GM23338 (cell line): ENCODE measurements around the gene ENDOU. TPM values are rescaled to one million over a fixed set of nuclear protein-coding genes. Genes with fewer than 3 reads are reported as not detected.

Experiments
- ATAC-seq: fragments of 200-7000 bp; cut with Tn5 transposase; 3 replicates; pipeline ENCODE4 v1.9.1; 2020
- DNase-seq: peaks from one replicate; pipeline ENCODE4 v3.0.0-alpha.2; 2015; ENCODE audit warnings: low spot score
- H2AFZ ChIP-seq: fragments of 200-600 bp; sonication (generic); 2 replicates; pipeline ENCODE4 v1.8.0; 2016; ENCODE audit warnings: antibody characterized with exemption, mild to moderate bottlenecking, moderate library complexity
- H3F3A ChIP-seq: fragments of 200-600 bp; sonication (generic); replicated peaks from 2 replicates; pipeline ENCODE4 v1.8.0; 2017; ENCODE audit warnings: antibody characterized with exemption, mixed run types, low read depth
- H3K27ac ChIP-seq: fragments of 200-600 bp; sonication (generic); 2 replicates; pipeline ENCODE4 v1.6.1; 2016; ENCODE audit warnings: low read depth
- H3K27me3 ChIP-seq: fragments of 200-600 bp; sonication (generic); 2 replicates; pipeline ENCODE4 v1.8.0; 2016; ENCODE audit warnings: mild to moderate bottlenecking, mixed run types, moderate library complexity; ENCODE audit not compliant: insufficient read depth
- H3K36me3 ChIP-seq: fragments of 200-600 bp; sonication (generic); 2 replicates; pipeline ENCODE4 v1.8.0; 2016; ENCODE audit warnings: mild to moderate bottlenecking; ENCODE audit not compliant: insufficient read depth
- H3K4me1 ChIP-seq: fragments of 200-600 bp; sonication (generic); 2 replicates; pipeline ENCODE4 v1.8.0; 2016; ENCODE audit warnings: mild to moderate bottlenecking, moderate library complexity; ENCODE audit not compliant: insufficient read depth
- H3K4me2 ChIP-seq: fragments of 200-600 bp; sonication (generic); 2 replicates; pipeline ENCODE4 v1.7.1; 2017; ENCODE audit warnings: mixed run types
- H3K4me3 ChIP-seq: fragments of 200-600 bp; sonication (generic); 2 replicates; pipeline ENCODE4 v1.6.1; 2016; ENCODE audit warnings: mixed run types
- H3K79me2 ChIP-seq: fragments of 200-600 bp; sonication (generic); replicated peaks from 2 replicates; pipeline ENCODE4 v1.8.0; 2017; ENCODE audit warnings: mild to moderate bottlenecking; ENCODE audit not compliant: insufficient read depth
- H3K9me2 ChIP-seq: fragments of 200-600 bp; sonication (generic); 2 replicates; pipeline ENCODE4 v1.8.0; 2017; ENCODE audit not compliant: insufficient read depth
- H4K20me1 ChIP-seq: fragments of 200-600 bp; sonication (generic); replicated peaks from 2 replicates; pipeline ENCODE4 v1.8.0; 2017; ENCODE audit warnings: mild to moderate bottlenecking; ENCODE audit not compliant: insufficient read depth
- H3K27ac Mint-ChIP-seq: 2 replicates; pipeline ENCODE4 v1.8.0; 2020; ENCODE audit warnings: inconsistent platforms, mild to moderate bottlenecking, moderate library complexity, mixed read lengths
- H3K27me3 Mint-ChIP-seq: 3 replicates; pipeline ENCODE4 v1.8.0; 2022; ENCODE audit warnings: low read depth, mild to moderate bottlenecking, moderate library complexity, mixed read lengths, inconsistent platforms; ENCODE audit not compliant: insufficient read depth, poor library complexity
- H3K36me3 Mint-ChIP-seq: 3 replicates; pipeline ENCODE4 v1.8.0; 2021; ENCODE audit warnings: low read depth, mild to moderate bottlenecking, inconsistent platforms, moderate library complexity, mixed read lengths
- H3K4me1 Mint-ChIP-seq: 3 replicates; pipeline ENCODE4 v1.8.0; 2020; ENCODE audit warnings: mild to moderate bottlenecking, inconsistent platforms, mixed read lengths
- H3K4me3 Mint-ChIP-seq: 3 replicates; pipeline ENCODE4 v1.8.0; 2021; ENCODE audit warnings: moderate library complexity, mild to moderate bottlenecking, inconsistent platforms, mixed read lengths
- H3K9me3 Mint-ChIP-seq: 3 replicates; pipeline ENCODE4 v1.8.0; 2020; ENCODE audit warnings: moderate library complexity, mild to moderate bottlenecking, inconsistent platforms, mixed read lengths
- CREB1 ChIP-seq: fragments of 250-450 bp; sonication (Bioruptor Pico); IDR thresholded peaks from 2 replicates; pipeline ENCODE4 v1.5.0; 2020; ENCODE audit warnings: low read depth, mild to moderate bottlenecking, moderate library complexity
- CTCF ChIP-seq, 2 experiments: fragments of 200-600 bp in 1 of 2; sonication (generic) in 1 of 2; conservative IDR thresholded peaks; 2 replicates each; pipeline versions ENCODE4 v1.5.1 to v1.6.1; 2016 to 2017; ENCODE audit warnings: antibody characterized with exemption in 2 of 2, low read depth in 2 of 2, mild to moderate bottlenecking in 2 of 2, moderate library complexity in 1 of 2
- ETS1 ChIP-seq: IDR thresholded peaks from 2 replicates; pipeline ENCODE4 v1.6.1; 2016; ENCODE audit warnings: antibody characterized with exemption
- EZH2 ChIP-seq: fragments of 200-600 bp; sonication (generic); IDR thresholded peaks from one replicate; pipeline ENCODE4 v1.8.0; 2017; ENCODE audit warnings: antibody characterized with exemption, mild to moderate bottlenecking, low read depth; ENCODE audit not compliant: unreplicated experiment
- JUNB ChIP-seq: IDR thresholded peaks from one replicate; pipeline ENCODE4 v1.6.1; 2016; ENCODE audit warnings: antibody characterized with exemption; ENCODE audit not compliant: unreplicated experiment
- NANOG ChIP-seq: IDR thresholded peaks from 2 replicates; pipeline ENCODE4 v1.6.1; 2016; ENCODE audit warnings: antibody characterized with exemption, borderline replicate concordance
- POLR2AphosphoS5 ChIP-seq: IDR thresholded peaks from 2 replicates; pipeline ENCODE4 v1.6.1; 2016; ENCODE audit warnings: antibody characterized with exemption, low read depth
- STAT1 ChIP-seq: IDR thresholded peaks from one replicate; pipeline ENCODE4 v1.6.1; 2016; ENCODE audit warnings: antibody characterized with exemption; ENCODE audit not compliant: unreplicated experiment
- ZNF114 ChIP-seq: fragments of 250-450 bp; sonication (Bioruptor Pico); IDR thresholded peaks from 2 replicates; pipeline ENCODE4 v1.5.0; 2020; ENCODE audit warnings: mild to moderate bottlenecking, moderate library complexity
- ZNF331 ChIP-seq: fragments of 250-450 bp; sonication (Bioruptor Pico); IDR thresholded peaks from 2 replicates; pipeline ENCODE4 v1.5.0; 2020; ENCODE audit warnings: low read depth, mild to moderate bottlenecking, moderate library complexity
- ZNF462 ChIP-seq: fragments of 250-450 bp; sonication (Bioruptor Pico); IDR thresholded peaks from 2 replicates; pipeline ENCODE4 v1.5.0; 2020; ENCODE audit warnings: mild to moderate bottlenecking, moderate library complexity
- polyA plus RNA-seq: library from polyadenylated mRNA; unstranded; fragments of >200 nt; fragmentation: Nextera tagmentation; extraction: Ambion mirVana; gene quantifications from 2 replicates; pipeline ENCODE4 v1.2.1, GENCODE V29; 2016
- total RNA-seq: library from RNA; depleted of rRNA; stranded (reverse); fragments of >200 nt; shearing (Covaris generic); gene quantifications from 2 replicates; pipeline ENCODE4 v1.2.3, GENCODE V29; 2014

The ENDOU gene
- total and polyA plus RNA-seq, 2 experiments from 2014 or later: not detected

- peaks cover 8% of the 10 kb centered on the region for H3K36me3 Mint-ChIP-seq
- no peaks in the 10 kb centered on the region; the same call in 1 of the 2 replicates for H4K20me1 ChIP-seq
- H3K4me3 ChIP-seq: peak within 1 kb of the TSS; percentile 82
- peak; percentile 98 for DNase-seq
- H3K4me3 Mint-ChIP-seq: peak within 1 kb of the TSS; percentile 74
- H3K4me1 Mint-ChIP-seq: peaks cover 19% of the 10 kb centered on the region
- no peaks in the 10 kb centered on the region for H3K9me2 ChIP-seq
- H3K4me2 ChIP-seq: peak within 1 kb of the TSS; percentile 77
- H3F3A ChIP-seq: no peaks in the 10 kb centered on the region
- peak within 1 kb of the TSS; percentile 53 for H2AFZ ChIP-seq
- peaks cover 5% of the 10 kb centered on the region for H3K4me1 ChIP-seq
- peak; percentile 72 for TF ChIP-seq CREB1 (CRISPR knock-in tag)
- TF ChIP-seq EZH2: no peak
- no peak for TF ChIP-seq STAT1
- TF ChIP-seq CTCF (conservative IDR thresholded peaks at IDR 0.05; ENCODE audit: low read depth in 2 of 2): peak; percentile 42 to 47
- no peak for TF ChIP-seq JUNB
- 0 out of 2 replicates have a peak, but pooled peaks have one; percentile 37 for TF ChIP-seq ETS1
- TF ChIP-seq ZNF114 (CRISPR knock-in tag): no peak
- TF ChIP-seq ZNF331 (CRISPR knock-in tag): no peak
- TF ChIP-seq POLR2AphosphoS5: peak; percentile 97
- no peak for TF ChIP-seq ZNF462 (CRISPR knock-in tag)
- TF ChIP-seq NANOG: no peak
- peak; percentile 97 for ATAC-seq
- H3K9me3 Mint-ChIP-seq: no peaks in the 10 kb centered on the region
- H3K79me2 ChIP-seq: peaks cover 33% of the 10 kb centered on the region
- H3K27ac Mint-ChIP-seq: peak within 1 kb of the TSS; percentile 85
- H3K27me3 ChIP-seq: no peaks in the 10 kb centered on the region
- H3K27me3 Mint-ChIP-seq: peaks cover 3% of the 10 kb centered on the region
- no peaks in the 10 kb centered on the region for H3K36me3 ChIP-seq
- peak within 1 kb of the TSS; percentile 48; the same call in 1 of the 2 replicates for H3K27ac ChIP-seq
Observed at GRCh38 chr12:47705566-47706425, 19.5 kb downstream of the ENDOU start, which contains the start of gene RPAP3. Gene RPAP3, minus strand, starts transcription at chr12:47706030. Its CDS starts 3,190 bp downstream, at chr12:47702840.
